Effector CD8-positive, alpha-beta T cell (primary cell): ENCODE measurements around the gene SECISBP2.
"Not testable (repeated sequence)": the region's sequence is repeated elsewhere in the genome, so short reads cannot be mapped to it uniquely, and the experiment has no call there.

ENCODE experiments used
- DNase-seq: peaks from one replicate; lab custom pipeline; 2025; lab: John Stamatoyannopoulos, UW

The SECISBP2 gene

DNA sequence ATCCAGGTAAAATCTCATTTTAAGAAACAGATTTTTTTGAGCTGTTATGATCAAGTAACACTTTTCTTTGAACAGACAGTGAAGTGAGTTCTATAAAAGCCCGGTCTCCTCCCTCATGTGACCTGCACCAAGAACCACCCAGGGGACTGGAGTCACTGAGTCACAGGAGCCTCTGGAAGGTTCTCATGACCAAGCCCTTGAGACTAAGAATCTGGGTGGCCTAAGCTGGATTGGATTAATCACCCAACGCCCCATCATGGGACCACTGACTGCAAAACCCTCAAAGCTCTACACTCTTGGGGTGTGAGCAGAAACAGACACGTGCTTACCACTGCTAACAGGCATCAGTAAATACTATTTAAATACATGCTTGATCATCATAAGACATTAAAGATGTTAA is 48.4 kb downstream of the SECISBP2 start:
- DNase-seq = no peak

DNA sequence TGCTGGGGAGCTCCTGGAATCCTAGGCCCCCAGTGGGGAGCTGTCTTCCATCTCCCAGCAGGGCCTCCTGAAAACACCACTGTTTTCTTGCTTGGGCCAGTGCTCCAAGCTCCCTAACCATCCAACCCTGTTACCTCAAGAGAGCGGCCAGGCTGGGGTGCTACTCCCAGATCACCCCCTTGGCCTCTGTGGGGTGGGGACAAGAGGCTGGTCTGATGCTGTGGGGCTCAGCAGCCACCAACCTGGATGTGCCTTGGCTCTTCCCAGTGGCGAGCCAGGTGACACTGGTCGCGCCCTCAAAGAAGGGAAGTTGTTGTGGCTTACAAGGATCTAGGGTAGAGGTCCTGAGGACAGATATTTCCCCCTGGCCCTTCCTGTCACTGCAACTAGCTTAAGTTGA is 49.0 kb downstream of the SECISBP2 start:
- DNase-seq = no peak

DNA sequence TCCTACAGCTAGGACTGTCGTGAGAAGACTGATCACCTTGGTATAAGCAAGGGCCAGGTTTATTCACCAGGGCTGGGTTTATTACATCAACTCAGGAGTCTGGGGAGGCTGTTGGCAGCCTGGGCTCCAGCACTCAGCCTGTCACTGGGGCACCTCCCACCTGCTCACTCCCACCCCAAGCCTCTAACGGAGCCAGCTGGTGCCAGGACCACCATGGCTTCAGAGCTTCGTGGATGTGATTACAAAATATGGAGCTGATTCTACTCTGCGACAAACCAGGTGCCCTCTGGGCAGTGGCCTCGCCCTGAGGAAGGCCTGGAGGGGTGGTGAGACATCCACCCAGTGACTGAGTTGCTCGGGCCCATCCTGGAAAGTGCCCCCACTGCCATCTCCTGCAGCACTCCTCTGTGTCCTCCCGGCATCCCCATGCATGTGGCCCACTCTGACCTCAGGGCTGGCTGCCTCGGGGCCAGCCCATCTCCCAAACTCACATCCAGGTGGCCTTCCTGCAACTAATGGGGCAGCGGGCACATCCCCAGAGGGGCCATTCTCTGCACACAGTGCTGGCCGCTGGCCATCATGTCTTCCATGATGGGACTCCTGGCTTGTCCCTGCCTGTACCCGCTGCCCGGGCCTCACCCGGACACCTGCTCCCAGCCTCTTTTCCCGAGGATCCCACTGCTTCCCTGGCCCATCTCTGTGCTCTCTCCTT is 49.6 kb downstream of the SECISBP2 start:
- DNase-seq = no peak

DNA sequence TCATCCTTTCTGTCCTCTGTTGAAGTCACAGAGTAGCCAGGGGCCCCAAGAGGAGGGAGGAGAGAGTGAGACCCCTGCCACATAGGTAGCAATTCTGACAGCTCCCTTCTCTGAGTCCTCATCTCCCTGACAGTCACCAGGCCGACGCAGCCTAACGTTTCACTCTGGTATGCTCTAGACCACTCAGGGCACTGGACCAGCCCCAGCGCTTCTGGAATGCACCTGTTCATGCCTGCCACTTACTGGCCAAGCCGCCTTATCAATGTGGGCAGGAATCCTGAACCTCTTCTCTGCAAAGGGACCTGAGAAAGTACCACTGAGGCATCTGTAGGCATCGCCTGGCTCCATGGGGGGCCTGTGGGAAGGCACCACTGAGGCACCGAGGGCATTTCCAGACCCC is 50.2 kb downstream of the SECISBP2 start:
- no peak for DNase-seq

DNA sequence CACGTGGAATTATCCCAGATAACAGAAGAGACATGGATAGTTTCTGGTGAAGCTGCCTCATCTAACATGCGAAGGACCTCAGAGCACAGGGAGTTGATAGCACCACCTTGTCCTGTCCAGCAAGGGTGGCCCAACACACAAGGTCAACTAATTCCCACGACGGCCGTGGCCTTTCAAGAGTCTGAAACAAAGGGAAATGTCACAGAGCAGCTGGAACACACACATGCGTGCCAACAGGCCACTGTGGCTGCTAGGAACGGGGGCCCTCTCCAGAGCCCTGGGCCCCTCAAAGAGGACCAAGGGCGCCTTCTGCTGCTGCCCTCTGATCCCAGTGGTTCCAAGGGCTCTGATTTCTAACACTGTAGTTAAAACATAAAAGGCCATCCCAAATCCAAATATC is 50.7 kb downstream of the SECISBP2 start:
- no peak for DNase-seq

DNA sequence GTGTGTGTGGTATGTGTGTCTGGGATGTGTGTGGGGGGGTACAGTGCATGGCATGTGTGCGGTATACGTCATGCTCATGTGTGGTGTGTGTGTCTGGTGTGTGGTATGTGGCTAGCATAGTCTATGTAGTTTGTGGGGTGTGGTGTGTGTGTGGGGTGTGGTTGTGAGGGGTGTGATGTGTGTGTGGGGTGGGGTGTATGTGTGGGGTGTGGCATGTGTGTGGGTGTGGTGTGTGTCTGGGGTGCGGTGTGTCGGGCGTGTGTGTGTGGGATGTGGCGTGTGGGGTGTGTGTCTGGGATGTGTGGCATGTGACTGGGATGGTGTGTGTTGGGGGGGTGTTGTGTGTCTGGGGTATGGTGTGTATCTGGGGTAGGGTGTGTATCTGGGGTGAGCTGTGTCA is 52.3 kb downstream of the SECISBP2 start:
- no peak for DNase-seq

DNA sequence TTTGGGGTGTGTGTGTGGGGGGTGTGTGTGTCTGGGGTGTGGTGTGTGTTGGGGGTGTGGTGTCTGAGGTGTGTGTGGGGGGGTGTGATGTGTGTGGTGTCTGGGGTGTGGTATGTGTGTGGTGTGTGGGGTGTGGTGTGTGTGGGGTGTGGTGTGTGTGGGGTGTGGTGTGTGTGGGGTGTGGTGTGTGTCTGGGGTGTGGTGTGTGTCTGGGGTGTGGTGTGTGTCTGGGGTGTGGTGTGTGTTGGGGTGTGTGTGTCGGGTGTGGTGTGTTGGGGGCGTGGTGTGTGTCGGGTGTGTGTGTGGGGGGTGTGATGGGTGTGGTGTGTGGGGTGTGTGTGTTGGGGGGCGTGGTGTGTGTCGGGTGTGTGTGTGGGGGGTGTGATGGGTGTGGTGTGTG is 53.5 kb downstream of the SECISBP2 start:
- not testable (repeated sequence) for DNase-seq

DNA sequence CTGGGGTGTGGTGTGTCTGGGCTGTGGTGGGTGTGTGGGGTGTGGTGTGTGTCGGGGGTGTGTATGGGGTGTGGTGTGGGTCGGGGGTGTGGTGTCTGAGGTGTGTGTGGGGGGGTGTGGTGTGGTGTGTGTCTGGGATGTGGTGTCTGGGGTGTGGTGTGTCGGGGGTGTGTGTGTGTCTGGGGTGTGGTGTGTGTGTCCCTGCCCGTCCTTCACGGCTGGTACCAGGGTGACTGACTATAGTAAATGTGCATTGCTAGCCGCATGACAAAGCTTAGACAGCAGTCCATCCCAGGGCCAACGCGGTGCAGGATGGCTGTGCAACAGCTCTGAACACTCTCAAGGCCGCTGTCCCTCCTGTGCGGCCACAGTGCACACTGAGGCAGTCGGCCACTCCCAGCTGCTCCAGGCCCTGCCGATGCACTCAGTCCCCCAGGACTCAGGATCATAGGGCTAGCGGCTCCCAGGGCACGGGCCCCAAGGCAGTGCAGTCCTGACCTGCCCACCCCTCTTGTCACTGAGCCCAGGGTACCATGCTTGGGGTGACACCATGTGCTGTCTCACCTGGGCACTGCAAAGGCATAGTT is 54.0 kb downstream of the SECISBP2 start:
- peak; percentile 35 for DNase-seq

DNA sequence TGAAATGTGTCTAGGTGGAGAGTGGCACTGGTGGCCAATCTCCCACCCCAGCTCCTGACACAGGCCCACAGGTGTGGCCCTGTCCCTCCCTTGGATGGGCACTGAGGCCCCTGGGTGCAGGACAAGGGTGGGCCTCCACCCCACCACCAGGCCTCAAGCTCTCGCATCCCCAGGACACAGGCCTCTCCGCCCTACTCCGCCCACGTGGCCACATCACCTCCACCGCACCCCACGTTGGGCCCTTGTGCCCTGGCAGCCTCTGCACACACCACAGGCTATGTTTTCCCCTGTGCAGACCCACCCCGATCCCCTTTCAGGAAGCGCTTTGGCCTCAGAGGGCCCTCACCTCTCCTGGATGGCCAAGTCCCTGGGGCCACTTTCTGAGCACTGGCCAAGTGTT is 54.7 kb downstream of the SECISBP2 start:
- no peak for DNase-seq

DNA sequence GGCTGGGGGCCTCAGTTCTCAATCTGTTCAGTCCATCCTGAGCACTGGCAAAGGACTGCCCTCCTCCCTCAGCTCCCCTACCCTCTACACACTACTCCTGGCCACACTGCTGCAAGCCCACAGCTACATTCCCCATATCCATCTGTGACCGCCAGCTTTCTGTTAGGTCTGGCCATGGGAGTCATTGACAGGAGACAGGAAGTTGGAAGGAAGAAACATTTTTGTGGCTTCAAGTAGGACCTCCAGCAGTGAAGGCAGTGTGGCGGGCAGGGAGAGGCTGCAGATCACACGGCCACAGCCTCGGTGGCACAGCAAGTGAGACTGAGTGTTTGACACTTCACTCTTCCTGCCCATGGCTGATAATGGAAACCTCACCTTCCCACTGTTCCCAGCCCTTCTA is 55.9 kb downstream of the SECISBP2 start:
- DNase-seq = no peak

DNA sequence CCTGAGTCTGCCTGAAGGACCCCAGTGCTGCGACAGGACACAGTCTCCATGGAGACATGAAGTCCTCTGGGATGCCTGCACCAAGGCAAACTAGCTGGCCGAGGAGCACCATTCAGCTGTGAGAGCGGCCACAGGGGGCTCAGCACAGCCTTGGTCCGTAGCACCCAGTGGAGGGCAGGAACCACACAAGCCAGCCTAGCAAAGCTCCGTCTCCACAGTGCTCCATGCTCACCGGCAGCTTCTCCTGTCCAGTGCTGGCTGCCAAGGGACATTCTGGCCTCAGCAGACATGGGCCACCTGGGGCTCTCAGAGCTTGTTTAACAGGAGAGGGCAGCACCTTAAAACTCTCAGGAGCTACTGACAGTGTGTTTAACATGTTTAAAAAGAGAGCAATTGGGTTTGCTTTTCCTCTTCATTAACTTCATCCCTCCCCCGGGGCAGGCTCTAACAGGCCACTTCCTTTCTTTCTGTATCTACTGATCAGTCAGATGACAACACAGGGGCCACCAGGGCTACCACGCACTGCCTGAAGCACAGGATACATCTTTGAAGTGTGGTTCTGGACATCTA is 57.0 kb downstream of the SECISBP2 start:
- DNase-seq = no peak

DNA sequence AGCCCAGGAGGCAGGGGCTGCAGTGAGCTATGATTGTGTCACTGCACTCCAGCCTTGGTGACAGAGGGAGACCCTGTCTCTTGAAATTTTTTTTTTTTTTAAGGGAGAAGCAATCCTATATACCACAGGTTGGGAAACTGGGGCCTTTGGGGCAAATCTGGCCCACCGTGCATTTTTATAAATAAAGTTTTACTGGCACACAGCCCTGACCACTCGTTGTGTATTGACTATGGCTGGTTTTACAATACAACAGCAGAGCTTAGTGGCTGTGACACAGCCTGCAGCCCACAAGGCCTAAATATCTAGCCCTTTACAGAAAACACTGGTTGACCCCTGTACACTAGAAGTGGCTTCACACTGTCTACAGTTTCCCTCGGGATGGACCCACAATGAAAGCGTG is 58.0 kb downstream of the SECISBP2 start:
- no peak for DNase-seq

DNA sequence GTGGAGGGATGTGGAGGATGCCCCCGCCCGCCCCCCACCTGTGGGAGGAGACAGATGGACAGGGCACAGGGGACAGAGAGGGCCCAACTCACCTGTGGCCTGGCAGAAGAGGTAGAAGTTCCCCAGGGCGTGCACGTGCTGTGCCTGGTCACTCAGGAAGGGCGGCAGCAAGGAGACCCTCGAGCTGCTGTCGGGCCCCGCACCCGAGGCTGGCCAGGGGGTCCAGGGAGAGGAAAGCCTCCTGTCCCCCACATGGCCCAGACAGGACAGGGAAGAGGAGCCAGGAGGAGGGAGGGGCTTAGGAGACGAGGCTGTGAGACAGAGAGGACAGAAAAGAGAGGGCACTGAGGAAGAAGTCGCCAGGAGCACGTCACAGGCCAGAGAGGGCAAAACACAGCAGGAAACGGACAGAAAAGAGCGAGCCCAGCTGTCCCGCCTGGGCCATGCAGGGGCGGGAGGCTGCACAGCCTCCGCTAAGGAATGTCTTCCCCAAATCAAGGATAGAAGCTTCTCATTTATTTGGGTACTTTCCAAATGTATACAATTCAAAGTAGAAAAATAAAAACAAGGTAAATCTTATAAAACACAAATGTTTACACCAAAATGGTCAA is 58.5 kb downstream of the SECISBP2 start:
- no peak for DNase-seq

DNA sequence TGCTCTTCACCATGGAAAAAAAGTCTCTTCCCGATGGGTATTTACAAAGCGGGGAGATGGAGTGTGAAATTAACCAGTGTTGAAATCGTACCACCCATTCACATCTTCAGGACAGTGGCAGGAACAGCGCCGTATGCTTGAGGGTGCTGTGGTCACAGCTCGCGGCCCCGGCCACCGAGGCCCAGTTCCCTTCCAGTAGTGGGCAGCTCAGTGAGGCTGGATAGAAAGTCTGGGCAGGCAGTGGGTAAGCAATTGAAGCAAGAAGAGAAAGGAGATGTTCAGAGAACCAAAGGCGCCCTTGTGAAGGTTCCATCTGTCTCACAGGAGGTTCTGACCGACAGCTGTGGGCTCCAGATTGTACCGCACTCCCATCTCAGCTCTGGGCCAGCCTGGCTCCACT is 59.1 kb downstream of the SECISBP2 start:
- DNase-seq = no peak

DNA sequence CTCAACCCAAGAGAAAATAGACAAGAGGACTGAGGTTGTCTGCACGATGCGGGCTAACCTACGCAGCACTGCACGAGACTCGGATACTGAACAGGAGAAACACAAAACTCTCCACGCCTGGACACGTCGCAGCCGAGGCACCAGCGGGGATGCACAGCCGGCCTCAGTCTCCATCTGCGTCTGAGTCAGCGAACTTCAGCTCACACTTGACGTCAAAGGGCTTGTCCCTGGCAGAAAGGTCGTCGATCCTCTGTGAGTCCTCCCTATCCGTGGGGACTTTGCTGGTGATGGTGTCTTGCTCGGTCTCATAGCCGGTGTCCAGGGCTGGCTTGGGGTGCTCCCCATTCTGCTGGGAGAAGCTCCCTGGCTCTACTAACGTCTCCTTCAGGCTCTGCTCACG is 60.2 kb downstream of the SECISBP2 start:
- no peak for DNase-seq

DNA sequence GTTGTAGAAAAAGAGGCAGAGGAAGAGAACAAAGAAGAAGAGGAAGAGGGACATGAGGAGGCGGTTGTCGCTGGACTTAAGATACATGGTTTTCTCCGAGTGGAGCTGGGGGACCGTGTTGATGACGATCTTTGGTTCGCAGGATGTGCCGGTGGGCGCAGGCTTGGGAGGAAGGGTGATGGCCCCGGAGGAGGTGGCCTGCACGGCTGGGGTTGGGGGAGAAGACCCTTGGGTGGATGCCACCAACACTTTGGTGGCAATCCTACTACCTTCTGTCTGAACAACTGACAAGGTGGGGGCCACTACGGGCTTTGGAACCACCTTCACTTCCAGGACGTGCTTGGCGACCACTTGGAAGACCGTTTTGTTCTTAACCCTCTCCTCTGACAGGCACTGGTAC is 60.7 kb downstream of the SECISBP2 start:
- no peak for DNase-seq

DNA sequence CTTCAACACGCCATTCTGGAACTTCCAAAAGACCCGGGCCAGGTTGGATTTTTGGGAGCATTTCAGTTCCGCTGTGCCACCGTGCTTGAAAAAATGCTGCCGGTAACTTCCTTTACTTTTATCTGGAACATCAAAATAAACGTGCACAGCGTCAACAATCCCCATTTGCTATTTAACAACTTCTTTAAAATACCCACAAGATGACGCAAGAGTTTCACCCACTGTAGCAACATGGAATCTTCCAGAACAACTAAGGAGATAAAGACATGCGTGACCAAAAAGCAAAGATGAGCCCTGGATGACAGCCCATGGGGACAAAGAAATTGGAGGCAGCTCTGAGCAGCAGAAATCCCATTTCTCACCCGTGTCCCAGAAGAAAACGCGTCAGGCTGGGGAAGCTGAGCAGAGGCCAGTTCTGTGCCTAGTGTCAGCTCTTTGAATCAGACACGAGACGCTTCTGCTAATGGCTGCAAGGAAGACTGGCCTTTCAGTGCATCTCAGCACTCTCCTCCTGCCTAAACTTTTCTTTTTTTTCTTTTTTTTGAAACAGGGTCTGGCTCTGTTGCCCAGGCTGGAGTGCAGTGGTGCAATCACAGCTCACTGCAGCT is 61.3 kb downstream of the SECISBP2 start:
- no peak for DNase-seq

DNA sequence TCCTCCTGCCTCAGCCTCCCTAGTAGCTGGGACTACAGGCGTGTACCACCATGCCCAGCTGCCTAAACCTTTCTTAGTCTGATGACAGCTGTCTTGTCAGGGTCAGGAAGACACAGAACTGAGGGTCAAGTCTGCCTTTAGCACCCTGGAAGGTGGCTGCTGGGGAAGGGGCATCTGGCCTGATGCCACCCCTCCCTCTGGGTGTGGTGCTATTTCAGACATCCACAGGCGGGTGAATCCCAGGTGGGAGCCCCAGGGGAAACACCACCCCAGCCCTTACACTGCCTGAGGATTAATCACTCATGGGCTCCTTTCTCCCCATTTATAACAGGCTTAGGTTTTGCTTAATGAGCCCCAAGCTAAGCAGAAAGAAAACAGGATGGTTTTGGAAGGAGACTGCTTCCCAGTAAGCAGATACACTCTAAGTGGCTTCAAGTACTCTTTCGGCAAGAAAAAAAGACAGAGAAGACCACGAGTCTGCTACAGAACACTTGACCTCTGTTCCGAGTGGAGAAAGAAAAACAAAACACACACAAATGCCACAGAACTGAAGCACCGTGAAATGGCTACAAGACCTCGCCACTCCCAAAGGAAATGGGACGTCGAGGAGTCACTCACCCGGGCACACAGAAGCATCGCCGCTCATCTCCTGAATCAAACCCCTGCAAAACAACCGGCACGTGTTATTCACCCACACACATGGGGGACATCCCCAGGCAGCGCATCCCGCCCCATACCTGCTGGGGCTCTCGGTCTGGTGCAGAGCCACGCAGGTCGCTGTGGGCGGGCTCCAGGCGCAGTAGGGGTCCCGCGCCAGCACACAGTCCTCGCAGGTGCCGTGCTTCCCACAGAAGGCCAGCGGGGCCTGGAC is 62.4 kb downstream of the SECISBP2 start:
- no peak for DNase-seq

DNA sequence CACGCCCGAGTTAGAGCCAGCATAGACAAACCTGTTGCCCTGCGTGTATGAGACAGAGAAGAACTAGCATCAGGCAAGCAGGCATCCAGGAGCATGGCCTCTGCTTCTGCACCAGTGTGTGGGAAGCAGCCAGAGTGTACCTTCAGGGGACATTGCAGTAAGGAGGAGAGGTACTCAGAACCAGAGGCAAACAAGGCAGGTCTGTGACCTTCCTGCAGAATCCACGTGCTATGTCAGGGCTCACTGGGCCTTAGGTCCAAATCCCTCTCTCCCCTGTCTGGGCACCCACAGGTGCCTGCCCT is 63.0 kb downstream of the SECISBP2 start:
- no peak for DNase-seq

DNA sequence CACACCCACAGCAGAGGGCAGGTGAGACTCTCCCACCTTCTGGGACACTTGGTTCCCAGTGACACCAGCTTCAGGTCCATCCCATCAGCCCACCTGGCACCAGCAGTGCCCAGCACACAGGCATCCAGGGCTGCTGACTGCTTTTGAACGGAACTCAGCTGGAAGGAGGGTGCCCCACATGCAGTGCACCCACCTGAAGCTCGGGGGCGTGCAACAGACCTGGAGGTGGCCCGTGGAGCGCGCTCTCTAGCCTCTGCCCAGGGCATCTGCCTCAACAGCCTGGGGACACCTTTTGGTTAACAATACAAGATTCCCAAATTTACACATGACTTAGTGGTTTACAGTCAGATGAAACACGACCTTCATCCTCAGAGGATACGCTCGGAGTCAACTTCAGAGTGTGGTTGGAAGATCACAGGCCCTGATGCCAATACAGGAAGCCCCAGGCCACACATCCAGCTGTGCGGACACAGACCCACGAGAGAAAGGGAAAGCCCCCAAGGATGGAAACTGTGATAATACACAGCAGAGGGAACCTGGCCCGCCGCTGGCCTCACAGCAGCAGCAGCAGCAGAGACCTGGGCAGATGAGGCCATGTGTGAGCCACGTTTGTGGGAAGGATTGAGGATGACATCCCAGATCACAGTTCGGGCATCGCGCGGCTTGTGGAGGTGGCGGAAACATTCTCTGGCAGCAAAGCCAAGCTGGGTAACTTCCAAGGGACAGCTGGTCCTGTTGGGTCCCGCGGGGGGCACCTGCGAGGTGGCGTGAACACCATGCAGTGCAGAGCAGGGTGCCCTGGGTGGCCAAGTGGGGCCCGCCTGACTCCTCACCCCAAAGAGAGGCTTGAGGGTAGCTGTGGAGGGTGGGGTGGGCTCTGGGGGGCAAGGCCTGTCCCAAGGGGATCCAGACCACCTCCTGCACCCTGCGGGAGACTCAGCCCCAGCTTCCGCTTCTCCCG is 64.0 kb downstream of the SECISBP2 start:
- DNase-seq = no peak
